Fibroblast of lung (primary cell): ENCODE data around the gene CALN1. TPM values are rescaled to one million over a fixed set of nuclear protein-coding genes. Genes with fewer than 3 reads are reported as not detected.
"Not testable (repeated sequence)": the region's sequence is repeated elsewhere in the genome, so short reads cannot be mapped to it uniquely, and the experiment has no call there.

Source experiments
- DNase-seq, 2 donors: peaks; one replicate each; pipeline versions ENCODE4 v3.0.0 to v3.0.0-alpha.2; 2010; ENCODE audit warnings: low read depth in 2 of 2
- H2AFZ ChIP-seq: 2 replicates; pipeline ENCODE4 v1.5.1; 2012; ENCODE audit warnings: low read length, control low read depth, inconsistent platforms
- H3K27ac ChIP-seq: 2 replicates; pipeline ENCODE4 v1.5.1; 2011; ENCODE audit warnings: low read length, control low read depth; ENCODE audit not compliant: insufficient read depth
- H3K27me3 ChIP-seq: 2 replicates; pipeline ENCODE4 v1.5.1; 2011; ENCODE audit warnings: mild to moderate bottlenecking, low read length; ENCODE audit not compliant: control insufficient read depth, insufficient read depth
- H3K36me3 ChIP-seq: 2 replicates; pipeline ENCODE4 v1.5.1; 2011; ENCODE audit warnings: low read length; ENCODE audit not compliant: control insufficient read depth, insufficient read depth
- H3K4me1 ChIP-seq: 2 replicates; pipeline ENCODE4 v1.5.1; 2011; ENCODE audit warnings: low read length; ENCODE audit not compliant: control insufficient read depth, insufficient read depth; ENCODE audit errors: extremely low read depth
- H3K4me2 ChIP-seq: 2 replicates; pipeline ENCODE4 v1.5.1; 2011; ENCODE audit warnings: low read length, control low read depth; ENCODE audit not compliant: insufficient read depth; ENCODE audit errors: extremely low read depth
- H3K4me3 ChIP-seq, 4 experiments: fragments of 200-600 bp in 1 of 4; sonication (generic) in 1 of 4; replicated peaks in 1 of 4; 2 replicates each; pipeline ENCODE4 v1.5.1; 2011 to 2016; ENCODE audit warnings: low read length in 4 of 4, low read depth in 3 of 4, mild to moderate bottlenecking in 3 of 4, control low read depth in 2 of 4, inconsistent platforms in 1 of 4, mixed read lengths in 1 of 4; ENCODE audit not compliant: insufficient read depth in 1 of 4; ENCODE audit errors: control extremely low read depth in 1 of 4
- H3K79me2 ChIP-seq: 2 replicates; pipeline ENCODE4 v1.5.1; 2012; ENCODE audit warnings: mild to moderate bottlenecking, low read length, inconsistent platforms; ENCODE audit not compliant: control insufficient read depth, insufficient read depth
- H3K9ac ChIP-seq: 2 replicates; pipeline ENCODE4 v1.5.1; 2011; ENCODE audit warnings: mild to moderate bottlenecking, low read length, control low read depth; ENCODE audit not compliant: insufficient read depth
- H3K9me3 ChIP-seq: 2 replicates; pipeline ENCODE4 v1.5.1; 2012; ENCODE audit warnings: low read depth, low read length; ENCODE audit not compliant: control insufficient read depth, insufficient read depth
- H4K20me1 ChIP-seq: 2 replicates; pipeline ENCODE4 v1.5.1; 2011; ENCODE audit warnings: low read length; ENCODE audit not compliant: control insufficient read depth, insufficient read depth; ENCODE audit errors: extremely low read depth
- EZH2 ChIP-seq: IDR thresholded peaks from 2 replicates; pipeline ENCODE4 v1.5.1; 2012; ENCODE audit warnings: low read length, control low read depth, mild to moderate bottlenecking; ENCODE audit errors: missing control alignments
- polyA plus RNA-seq, 2 donors: library from polyadenylated mRNA; depleted of rRNA in 1 of 2; stranded (reverse) in 1 of 2; unstranded in 1 of 2; fragments of >200 nt; gene quantifications; 2 replicates each; pipeline ENCODE4 v1.2.1, GENCODE V29; 2011 to 2012; ENCODE audit warnings: missing spikeins in 1 of 2
- total RNA-seq: library from RNA; depleted of rRNA; stranded (reverse); fragments of >200 nt; gene quantifications from 2 replicates; pipeline ENCODE4 v1.2.1, GENCODE V29; 2014
- TF ChIP-seq, protein P1 (sequence below), 2 donors: IDR thresholded peaks in 1 of 2; conservative IDR thresholded peaks in 1 of 2; 1 replicate in 1 of 2; 2 replicates in 1 of 2; pipeline ENCODE4 v1.5.1; 2011 to 2012; ENCODE audit warnings: low read length in 2 of 2, control low read depth in 1 of 2, inconsistent platforms in 1 of 2, low read depth in 1 of 2, mild to moderate bottlenecking in 1 of 2

CALN1 gene
- total and polyA plus RNA-seq, 2 donors (not counting 1 experiment from before 2014, with no cell fraction given), result not detected

GRCh38 chr7:71828361-71828760 is 583.8 kb downstream of the CALN1 start:
- no peak for DNase-seq
- no peaks in the 10 kb centered on the region for H3K79me2 ChIP-seq
- no peak for TF ChIP-seq EZH2
- TF ChIP-seq, protein P1, sequence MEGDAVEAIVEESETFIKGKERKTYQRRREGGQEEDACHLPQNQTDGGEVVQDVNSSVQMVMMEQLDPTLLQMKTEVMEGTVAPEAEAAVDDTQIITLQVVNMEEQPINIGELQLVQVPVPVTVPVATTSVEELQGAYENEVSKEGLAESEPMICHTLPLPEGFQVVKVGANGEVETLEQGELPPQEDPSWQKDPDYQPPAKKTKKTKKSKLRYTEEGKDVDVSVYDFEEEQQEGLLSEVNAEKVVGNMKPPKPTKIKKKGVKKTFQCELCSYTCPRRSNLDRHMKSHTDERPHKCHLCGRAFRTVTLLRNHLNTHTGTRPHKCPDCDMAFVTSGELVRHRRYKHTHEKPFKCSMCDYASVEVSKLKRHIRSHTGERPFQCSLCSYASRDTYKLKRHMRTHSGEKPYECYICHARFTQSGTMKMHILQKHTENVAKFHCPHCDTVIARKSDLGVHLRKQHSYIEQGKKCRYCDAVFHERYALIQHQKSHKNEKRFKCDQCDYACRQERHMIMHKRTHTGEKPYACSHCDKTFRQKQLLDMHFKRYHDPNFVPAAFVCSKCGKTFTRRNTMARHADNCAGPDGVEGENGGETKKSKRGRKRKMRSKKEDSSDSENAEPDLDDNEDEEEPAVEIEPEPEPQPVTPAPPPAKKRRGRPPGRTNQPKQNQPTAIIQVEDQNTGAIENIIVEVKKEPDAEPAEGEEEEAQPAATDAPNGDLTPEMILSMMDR (conservative IDR thresholded peaks at IDR 0.05 in 1 of 2, IDR thresholded peaks at IDR 0.05 in 1 of 2; ENCODE audit: low read depth in 1 of 2, low read length in 2 of 2), result no peak
- H3K36me3 ChIP-seq, result no peaks in the 10 kb centered on the region
- H2AFZ ChIP-seq, result no peak overlapping the region
- no peaks in the 10 kb centered on the region for H3K9me3 ChIP-seq
- H3K4me2 ChIP-seq, result no peak overlapping the region
- no peaks in the 10 kb centered on the region for H3K27me3 ChIP-seq
- no peak overlapping the region for H3K27ac ChIP-seq
- no peak overlapping the region for H3K9ac ChIP-seq
- no peak overlapping the region for H3K4me3 ChIP-seq
- H4K20me1 ChIP-seq, result no peaks in the 10 kb centered on the region
- no peaks in the 10 kb centered on the region for H3K4me1 ChIP-seq

DNA sequence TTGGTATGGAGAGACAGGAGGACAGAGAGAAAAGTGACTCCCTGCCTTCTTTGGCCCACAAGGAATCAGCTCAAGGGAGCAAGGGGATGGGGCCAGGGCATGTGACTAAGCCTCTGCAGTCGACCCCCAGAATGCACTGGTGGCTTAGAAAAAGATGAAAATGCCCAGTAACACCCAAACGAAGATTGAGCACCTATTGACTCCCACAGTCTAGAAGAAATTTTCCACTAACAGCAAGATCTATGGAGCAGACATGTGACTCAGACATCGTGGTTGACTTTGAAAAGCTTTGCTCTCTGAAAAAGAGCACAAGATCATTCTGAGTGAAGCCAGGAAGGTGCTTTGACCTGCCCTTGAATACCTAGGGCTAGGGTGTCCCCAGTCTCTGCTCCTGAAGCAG is 586.0 kb downstream of the CALN1 start:
- Histone ChIP-seq H3K27ac (no peak overlapping the region), H3K4me2 (no peak overlapping the region), H4K20me1 (no peaks in the 10 kb centered on the region), H2AFZ (no peak overlapping the region), H3K36me3 (no peaks in the 10 kb centered on the region), H3K9me3 (no peaks in the 10 kb centered on the region), H3K4me3 (no peak overlapping the region), H3K27me3 (no peaks in the 10 kb centered on the region), H3K79me2 (no peaks in the 10 kb centered on the region), H3K9ac (no peak overlapping the region), H3K4me1 (no peaks in the 10 kb centered on the region)
- DNase-seq, result peak in 1 of 2 donors; percentile 20
- no peak for TF ChIP-seq EZH2
- TF ChIP-seq, protein P1 (conservative IDR thresholded peaks at IDR 0.05 in 1 of 2, IDR thresholded peaks at IDR 0.05 in 1 of 2; ENCODE audit: low read depth in 1 of 2, low read length in 2 of 2), result no peak

DNA sequence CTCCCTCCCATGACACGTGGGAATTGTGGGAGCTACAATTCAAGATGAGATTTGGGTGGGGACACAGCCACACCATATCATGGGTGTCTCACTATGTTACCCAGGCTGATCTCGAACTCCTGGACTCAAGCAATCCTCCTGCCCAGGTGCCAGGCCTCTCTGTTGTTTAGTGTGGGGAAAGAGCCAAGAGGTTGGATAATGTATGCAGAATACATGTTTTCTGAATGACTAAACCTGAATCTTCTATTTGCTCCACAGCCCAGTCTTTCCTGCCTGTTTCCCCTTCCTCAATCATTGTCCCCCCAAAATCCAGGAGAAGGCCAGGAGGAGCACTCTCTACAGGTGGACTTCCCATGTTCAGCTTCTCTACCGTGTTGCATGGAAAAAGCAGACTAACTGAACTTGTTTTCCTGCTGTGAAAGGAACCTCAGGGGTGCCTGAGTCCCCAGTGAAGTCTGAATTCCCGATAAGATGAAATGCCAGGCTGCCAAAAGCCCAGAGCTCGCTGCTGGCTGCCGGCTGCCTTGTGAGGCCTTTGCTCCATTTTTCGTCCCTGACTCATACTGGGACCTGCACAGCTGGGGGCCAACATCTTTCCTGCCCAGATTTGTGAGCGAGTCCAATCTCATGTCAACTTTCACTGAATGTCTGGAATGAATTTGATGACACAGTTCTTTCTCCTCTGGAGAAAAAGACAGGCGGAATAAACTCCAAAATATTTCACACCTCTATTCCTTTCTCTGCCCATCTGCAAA is 588.0 kb downstream of the CALN1 start:
- peak in 1 of 2 donors; percentile 87 for DNase-seq
- Histone ChIP-seq H3K27ac (no peak overlapping the region), H3K4me1 (no peaks in the 10 kb centered on the region), H4K20me1 (no peaks in the 10 kb centered on the region), H2AFZ (no peak overlapping the region), H3K4me2 (no peak overlapping the region), H3K9ac (no peak overlapping the region), H3K9me3 (no peaks in the 10 kb centered on the region), H3K27me3 (no peaks in the 10 kb centered on the region), H3K4me3 (no peak overlapping the region), H3K36me3 (no peaks in the 10 kb centered on the region), H3K79me2 (no peaks in the 10 kb centered on the region)
- TF ChIP-seq, protein P1 (conservative IDR thresholded peaks at IDR 0.05 in 1 of 2, IDR thresholded peaks at IDR 0.05 in 1 of 2; ENCODE audit: low read depth in 1 of 2, low read length in 2 of 2), result no peak
- no peak for TF ChIP-seq EZH2

DNA sequence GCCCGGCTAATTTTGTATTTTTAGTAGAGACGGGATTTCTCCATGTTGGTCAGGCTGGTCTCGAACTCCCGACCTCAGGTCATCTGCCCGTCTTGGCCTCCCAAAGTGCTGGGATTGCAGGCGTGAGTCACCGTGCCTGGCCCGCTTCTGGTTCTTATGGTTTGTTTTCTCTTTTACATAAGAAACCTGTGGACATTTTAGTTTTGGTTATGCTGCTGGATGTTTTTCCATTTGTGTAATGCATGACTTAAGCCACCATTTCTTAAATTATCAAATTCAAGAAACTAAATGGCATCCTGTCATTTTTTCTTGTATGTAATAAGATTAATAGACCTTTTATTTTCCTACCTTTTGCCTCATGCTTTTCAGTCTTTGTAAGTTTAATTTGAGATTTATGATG is 589.7 kb downstream of the CALN1 start:
- not testable (repeated sequence) for H3K36me3 ChIP-seq, H3K79me2 ChIP-seq, H3K27me3 ChIP-seq, H3K4me1 ChIP-seq, H3K9ac ChIP-seq, H4K20me1 ChIP-seq, H3K4me3 ChIP-seq, H3K4me2 ChIP-seq, H3K9me3 ChIP-seq, H3K27ac ChIP-seq, H2AFZ ChIP-seq
- DNase-seq, result peak in 1 of 2 donors; percentile 54
